ENCODE data around the gene KDM3A. TPM values are rescaled to one million over a fixed set of nuclear protein-coding genes. Genes with fewer than 3 reads are reported as not detected.
A peak's percentile ranks its signal among the peaks of the same experiment; 100 is the strongest.

The KDM3A gene
- total and polyA plus RNA-seq, 9 of the 15 experiments (the other 6 are each of a cell fraction or from before 2014, with no cell fraction given) = 7.5 to 95.4 (median 24.8) TPM

DNA sequence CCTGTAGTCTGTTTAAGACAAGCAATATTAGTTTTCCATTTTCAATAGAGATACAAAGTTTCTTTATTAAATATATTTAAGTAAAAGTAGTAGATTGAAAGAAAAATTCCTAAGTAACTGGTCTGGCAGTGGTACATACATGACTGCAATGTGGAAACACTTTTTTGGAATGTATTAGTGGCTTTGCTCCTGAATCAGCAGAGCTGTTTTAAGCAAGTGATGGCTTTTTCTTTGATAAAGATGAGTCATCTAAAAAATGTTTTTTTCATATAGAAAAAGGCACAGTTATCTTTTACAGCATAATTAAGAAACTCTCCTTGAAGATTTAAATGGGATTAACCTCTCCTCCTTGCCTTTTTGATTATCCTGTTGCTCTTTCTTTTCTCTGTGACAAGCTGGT lies 34.9 kb downstream of the KDM3A start:
- in situ Hi-C loops (cut with MboI) = no loop called here
- TF ChIP-seq FOS (IDR thresholded peaks at IDR 0.05; ENCODE audit: extremely low read depth, insufficient read length) (no peak), ZNF316 (IDR thresholded peaks at IDR 0.05) (0 out of 2 replicates have a peak, but pooled peaks have one; percentile 21), SIRT6 (IDR thresholded peaks at IDR 0.05; ENCODE audit: low read depth, low read length) (no peak)
- POLR2A ChIA-PET = interaction anchor here (1.2 to 3.0 kb wide), 2 partner anchors 10 to 16 kb away, joined by 4 to 8 read pairs; no protein-coding TSS in a partner anchor
- Histone ChIP-seq H3K27ac (ENCODE audit: extremely low read depth, low read depth, low read length) (no peak overlapping the region), H3K9ac (ENCODE audit: insufficient read depth in 1 of 2, low read depth in 2 of 2, low read length in 2 of 2) (no peak overlapping the region), H3K4me1 (replicated peaks in 1 of 2; ENCODE audit: control insufficient read depth in 2 of 2, insufficient read depth in 2 of 2, low read length in 2 of 2) (no peaks in the 10 kb centered on the region), H3K4me2 (ENCODE audit: insufficient read depth, low read length) (no peak overlapping the region), H3K79me2 (ENCODE audit: control insufficient read depth, insufficient read depth, low read length) (no peaks in the 10 kb centered on the region), H3K4me3 (no peak overlapping the region), H4K20me1 (replicated peaks; ENCODE audit: control insufficient read depth, insufficient read depth, low read length) (peaks cover 4% of the 10 kb centered on the region; the same call in 1 of the 2 replicates), H3K9me1 (ENCODE audit: control insufficient read depth, insufficient read depth, low read length) (no peaks in the 10 kb centered on the region), H2AFZ (ENCODE audit: low read depth, low read length) (no peak overlapping the region), H3K27me3 (ENCODE audit: control insufficient read depth in 2 of 2, insufficient read depth in 2 of 2, low read length in 2 of 2) (no peaks in the 10 kb centered on the region), H3K36me3 (ENCODE audit: control insufficient read depth, insufficient read depth, low read length) (peaks cover 92% of the 10 kb centered on the region), H3K9me3 (replicated peaks; ENCODE audit: control insufficient read depth, insufficient read depth, low read depth, low read length) (no peaks in the 10 kb centered on the region)
- no peak for DNase-seq (ENCODE audit: extremely low read depth in 1 of 4, low spot score in 3 of 4)
- FAIRE-seq = no peak
- no TSS peak for BruUV-seq (replicated peaks)
- ATAC-seq = no peak
- CTCF ChIA-PET (ENCODE audit: low intra/inter-chr PET ratio) = no interaction called here
- intact Hi-C loops (cut with micrococcal nuclease) = no loop called here

DNA sequence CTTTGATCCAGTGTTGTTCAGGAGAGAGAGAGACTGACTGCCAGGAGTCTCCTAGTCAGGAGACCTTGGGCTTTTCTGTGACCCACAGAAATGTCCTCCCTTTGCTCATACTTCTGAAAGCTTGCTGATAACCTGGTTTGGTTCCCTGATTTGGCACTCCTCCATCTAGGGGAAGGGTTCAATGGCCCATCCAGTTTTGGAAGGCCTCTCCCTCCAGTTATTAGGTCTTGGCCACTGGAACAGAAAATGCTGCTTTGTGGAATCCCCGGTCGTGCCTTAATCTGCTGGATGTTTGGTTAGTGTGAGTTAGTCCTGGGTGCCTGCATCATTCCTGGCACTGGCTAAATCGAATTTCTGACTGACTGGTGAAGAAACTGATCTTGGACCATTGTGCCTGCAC lies 35.7 kb downstream of the KDM3A start:
- no peaks in the 10 kb centered on the region for H3K9me3 ChIP-seq (replicated peaks; ENCODE audit: control insufficient read depth, insufficient read depth, low read depth, low read length)
- no peak overlapping the region for H3K4me3 ChIP-seq
- H3K4me2 ChIP-seq (ENCODE audit: insufficient read depth, low read length) = no peak overlapping the region
- no peak for FAIRE-seq
- CTCF ChIA-PET (ENCODE audit: low intra/inter-chr PET ratio) = no interaction called here
- in situ Hi-C loops (cut with MboI) = no loop called here
- H4K20me1 ChIP-seq (replicated peaks; ENCODE audit: control insufficient read depth, insufficient read depth, low read length) = peaks cover 4% of the 10 kb centered on the region; the same call in 1 of the 2 replicates
- H3K79me2 ChIP-seq (ENCODE audit: control insufficient read depth, insufficient read depth, low read length) = no peaks in the 10 kb centered on the region
- H3K27me3 ChIP-seq (ENCODE audit: control insufficient read depth in 2 of 2, insufficient read depth in 2 of 2, low read length in 2 of 2) = no peaks in the 10 kb centered on the region
- H3K36me3 ChIP-seq (ENCODE audit: control insufficient read depth, insufficient read depth, low read length) = peaks cover 94% of the 10 kb centered on the region
- H3K9ac ChIP-seq (ENCODE audit: insufficient read depth in 1 of 2, low read depth in 2 of 2, low read length in 2 of 2) = no peak overlapping the region
- no peaks in the 10 kb centered on the region for H3K4me1 ChIP-seq (replicated peaks in 1 of 2; ENCODE audit: control insufficient read depth in 2 of 2, insufficient read depth in 2 of 2, low read length in 2 of 2)
- H3K27ac ChIP-seq (ENCODE audit: extremely low read depth, low read depth, low read length) = no peak overlapping the region
- intact Hi-C loops (cut with micrococcal nuclease) = no loop called here
- H2AFZ ChIP-seq (ENCODE audit: low read depth, low read length) = no peak overlapping the region
- no TSS peak for BruUV-seq (replicated peaks)
- no peak for DNase-seq (ENCODE audit: extremely low read depth in 1 of 4, low spot score in 3 of 4)
- POLR2A ChIA-PET = interaction anchor here (0.7 to 3.0 kb wide), 3 partner anchors 9 to 15 kb away, joined by 3 to 8 read pairs (median 4); no protein-coding TSS in a partner anchor
- H3K9me1 ChIP-seq (ENCODE audit: control insufficient read depth, insufficient read depth, low read length) = no peaks in the 10 kb centered on the region
- WGBS (ENCODE audit: insufficient coverage, low coverage, missing lambda C conversion rate) = 74% methylated on average over 3 of the region's 3 CpGs
- ATAC-seq = no peak
- TF ChIP-seq HLTF (IDR thresholded peaks at IDR 0.05) (no peak), SRSF1 (IDR thresholded peaks at IDR 0.05; ENCODE audit: low read depth, low read length) (no peak), CBX1 (IDR thresholded peaks at IDR 0.05; ENCODE audit: low read depth) (no peak), ZNF143 (CRISPR knock-in tag; IDR thresholded peaks at IDR 0.05) (no peak), ADNP (tag; IDR thresholded peaks at IDR 0.05) (no peak), ATF7 (IDR thresholded peaks at IDR 0.05) (no peak), RBM15 (IDR thresholded peaks at IDR 0.05; ENCODE audit: insufficient read depth, low read length) (no peak), XRCC4 (IDR thresholded peaks at IDR 0.05; ENCODE audit: extremely low read depth, insufficient read depth, insufficient read length) (no peak), NUFIP1 (IDR thresholded peaks at IDR 0.05; ENCODE audit: partially characterized antibody) (no peak), FOXP1 (CRISPR knock-in tag; IDR thresholded peaks at IDR 0.05) (no peak), TCF3 (CRISPR knock-in tag; IDR thresholded peaks at IDR 0.05) (no peak), EP400 (IDR thresholded peaks at IDR 0.05) (no peak)
- TF ChIP-seq, protein P1, sequence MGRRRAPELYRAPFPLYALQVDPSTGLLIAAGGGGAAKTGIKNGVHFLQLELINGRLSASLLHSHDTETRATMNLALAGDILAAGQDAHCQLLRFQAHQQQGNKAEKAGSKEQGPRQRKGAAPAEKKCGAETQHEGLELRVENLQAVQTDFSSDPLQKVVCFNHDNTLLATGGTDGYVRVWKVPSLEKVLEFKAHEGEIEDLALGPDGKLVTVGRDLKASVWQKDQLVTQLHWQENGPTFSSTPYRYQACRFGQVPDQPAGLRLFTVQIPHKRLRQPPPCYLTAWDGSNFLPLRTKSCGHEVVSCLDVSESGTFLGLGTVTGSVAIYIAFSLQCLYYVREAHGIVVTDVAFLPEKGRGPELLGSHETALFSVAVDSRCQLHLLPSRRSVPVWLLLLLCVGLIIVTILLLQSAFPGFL (CRISPR knock-in tag; IDR thresholded peaks at IDR 0.05) = no peak
- TF ChIP-seq, protein P2, sequence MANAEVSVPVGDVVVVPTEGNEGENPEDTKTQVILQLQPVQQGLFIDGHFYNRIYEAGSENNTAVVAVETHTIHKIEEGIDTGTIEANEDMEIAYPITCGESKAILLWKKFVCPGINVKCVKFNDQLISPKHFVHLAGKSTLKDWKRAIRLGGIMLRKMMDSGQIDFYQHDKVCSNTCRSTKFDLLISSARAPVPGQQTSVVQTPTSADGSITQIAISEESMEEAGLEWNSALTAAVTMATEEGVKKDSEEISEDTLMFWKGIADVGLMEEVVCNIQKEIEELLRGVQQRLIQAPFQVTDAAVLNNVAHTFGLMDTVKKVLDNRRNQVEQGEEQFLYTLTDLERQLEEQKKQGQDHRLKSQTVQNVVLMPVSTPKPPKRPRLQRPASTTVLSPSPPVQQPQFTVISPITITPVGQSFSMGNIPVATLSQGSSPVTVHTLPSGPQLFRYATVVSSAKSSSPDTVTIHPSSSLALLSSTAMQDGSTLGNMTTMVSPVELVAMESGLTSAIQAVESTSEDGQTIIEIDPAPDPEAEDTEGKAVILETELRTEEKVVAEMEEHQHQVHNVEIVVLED (CRISPR knock-in tag; IDR thresholded peaks at IDR 0.05) = no peak
